MM.1S (cell line): ENCODE data around the gene CHST15.

Experiments
- CTCF ChIP-seq: fragments of 300-600 bp; sonication (generic); IDR thresholded peaks from 2 replicates; pipeline ENCODE4 v1.5.1; 2016; ENCODE audit warnings: antibody characterized with exemption, low read length, mixed read lengths
- EZH2 ChIP-seq: fragments of 300-600 bp; sonication (generic); optimal IDR thresholded peaks from 2 replicates; pipeline ENCODE3; 2017; ENCODE audit warnings: low read depth, mild to moderate bottlenecking, antibody characterized with exemption, low read length, mixed read lengths
- EZH2phosphoT487 ChIP-seq: fragments of 300-600 bp; sonication (generic); IDR thresholded peaks from 2 replicates; pipeline ENCODE4 v1.6.1; 2018; ENCODE audit warnings: antibody characterized with exemption, low read length

DNA sequence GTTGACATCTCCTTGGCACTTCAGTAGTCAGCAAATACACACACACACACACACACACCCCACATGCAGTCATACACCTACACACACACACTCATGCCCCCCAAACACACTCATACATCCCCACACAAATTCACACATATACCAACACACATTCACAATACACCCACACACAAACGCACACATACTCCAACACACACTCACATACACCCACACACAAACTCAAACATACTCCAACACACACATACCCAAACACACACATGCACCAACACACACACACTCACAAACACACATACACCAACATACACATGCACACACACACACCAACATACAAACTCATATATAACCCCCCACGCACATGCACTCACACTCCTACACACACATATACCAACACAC lies 31.4 kb upstream of the CHST15 start:
- TF ChIP-seq CTCF (no peak), EZH2phosphoT487 (no peak), EZH2 (no peak)
